Kidney glomerular epithelial cell (primary cell): Measurements from ENCODE around the gene HSD17B11.
"Not testable (repeated sequence)": the region's sequence is repeated elsewhere in the genome, so short reads cannot be mapped to it uniquely, and the experiment has no call there.

Experiments used
- DNase-seq: peaks from one replicate; lab custom pipeline; 2025; lab: John Stamatoyannopoulos, UW

HSD17B11 gene

DNA sequence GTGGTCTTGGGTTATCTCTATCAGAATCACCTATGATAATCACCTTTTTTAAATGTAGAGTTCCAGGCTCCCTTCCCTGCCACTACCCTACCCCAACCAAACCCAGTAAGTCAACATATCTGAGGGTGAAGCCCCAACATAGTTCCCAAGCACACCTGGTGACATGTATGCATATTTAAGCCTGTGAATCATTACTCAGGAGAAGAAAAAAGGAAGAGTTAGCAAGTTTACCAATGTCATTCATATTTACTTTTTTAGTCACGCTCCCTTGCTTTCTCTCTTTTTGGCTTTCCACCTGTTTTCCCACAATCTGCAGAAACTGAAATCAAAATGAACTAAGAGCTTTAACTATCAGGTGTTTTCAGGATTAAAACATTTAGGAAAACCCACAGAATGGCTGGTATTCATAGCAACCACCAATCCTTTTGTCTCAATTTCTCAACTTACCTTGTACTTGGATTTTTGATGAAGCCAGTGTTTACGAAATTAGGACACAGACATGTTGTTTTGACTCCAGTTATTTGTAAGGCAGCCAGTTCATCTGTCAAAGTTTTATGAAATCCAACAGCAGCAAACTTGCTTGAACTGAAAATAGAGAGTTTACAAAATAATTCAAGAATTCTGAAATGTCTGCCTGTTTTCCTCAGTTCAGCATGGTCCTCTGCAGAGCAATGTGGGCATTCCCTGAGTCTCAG is 34.0 kb downstream of the HSD17B11 start:
- no peak for DNase-seq

DNA sequence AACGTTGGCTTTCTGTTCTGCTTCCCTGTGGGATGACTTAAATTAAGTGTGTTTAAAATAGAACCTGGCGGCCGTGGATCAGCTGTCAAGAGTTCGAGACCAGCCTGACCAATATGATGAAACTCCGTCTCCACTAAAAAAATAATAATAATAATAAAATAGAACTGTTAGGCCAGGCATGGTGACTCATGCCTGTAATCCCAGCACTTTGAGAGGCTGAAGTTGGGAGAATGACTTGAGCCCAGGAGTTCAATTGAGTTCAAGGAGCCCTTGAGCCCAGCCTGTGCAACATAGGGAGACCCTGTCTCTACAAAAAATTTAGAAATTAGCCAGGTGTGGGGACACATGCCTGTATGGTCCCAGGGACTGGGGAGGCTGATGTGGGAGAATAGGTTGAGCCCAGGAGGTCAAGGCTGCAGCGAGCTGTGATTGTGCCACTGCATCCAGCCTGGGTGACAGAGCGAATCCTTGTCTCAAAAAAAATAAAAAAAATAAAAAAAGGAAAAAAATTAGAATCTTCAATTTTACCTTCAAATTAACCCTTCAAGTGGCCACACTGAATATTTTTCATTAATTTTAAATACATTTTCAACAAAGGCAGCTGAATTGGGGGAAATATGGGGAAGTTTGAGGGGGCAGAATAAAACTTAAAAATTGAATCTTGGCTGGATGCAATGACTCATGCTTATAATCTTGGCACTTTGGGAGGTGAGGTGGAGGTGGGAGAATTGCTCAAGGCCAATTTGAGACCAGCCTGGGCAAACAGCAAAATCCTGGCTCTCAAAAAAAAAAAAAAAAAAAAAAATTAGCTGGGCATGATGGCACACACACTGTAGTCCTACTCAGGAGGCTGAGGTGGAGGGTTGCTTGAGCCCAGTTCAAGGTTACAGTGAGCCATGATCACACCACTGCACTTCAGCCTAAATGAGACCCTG is 36.6 kb downstream of the HSD17B11 start:
- DNase-seq, result no peak

- no peak for DNase-seq
Observed at GRCh38 chr4:87353592-87353991, 37.4 kb downstream of the HSD17B11 start.

- DNase-seq, result no peak
Observed at GRCh38 chr4:87345139-87345538, 45.8 kb downstream of the HSD17B11 start.

DNA sequence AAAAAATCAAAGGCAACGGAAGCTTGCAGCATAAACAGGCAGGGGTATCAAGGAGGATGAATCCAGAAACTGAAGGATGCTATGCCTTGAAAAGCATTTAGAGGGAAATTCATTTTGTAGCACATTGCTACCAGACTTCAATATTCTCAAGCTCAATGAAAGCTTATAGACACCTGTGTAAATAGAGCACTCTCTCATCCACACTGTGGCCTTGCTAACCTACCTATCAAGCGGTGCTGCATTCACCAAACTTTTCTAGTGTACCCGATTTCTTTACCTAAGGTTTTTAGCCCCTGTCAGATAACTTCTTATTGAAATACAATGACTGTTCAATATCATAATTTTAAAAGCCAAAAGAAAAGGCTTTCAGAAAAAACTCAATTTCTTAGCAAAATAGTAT is 48.1 kb downstream of the HSD17B11 start:
- DNase-seq, result no peak

DNA sequence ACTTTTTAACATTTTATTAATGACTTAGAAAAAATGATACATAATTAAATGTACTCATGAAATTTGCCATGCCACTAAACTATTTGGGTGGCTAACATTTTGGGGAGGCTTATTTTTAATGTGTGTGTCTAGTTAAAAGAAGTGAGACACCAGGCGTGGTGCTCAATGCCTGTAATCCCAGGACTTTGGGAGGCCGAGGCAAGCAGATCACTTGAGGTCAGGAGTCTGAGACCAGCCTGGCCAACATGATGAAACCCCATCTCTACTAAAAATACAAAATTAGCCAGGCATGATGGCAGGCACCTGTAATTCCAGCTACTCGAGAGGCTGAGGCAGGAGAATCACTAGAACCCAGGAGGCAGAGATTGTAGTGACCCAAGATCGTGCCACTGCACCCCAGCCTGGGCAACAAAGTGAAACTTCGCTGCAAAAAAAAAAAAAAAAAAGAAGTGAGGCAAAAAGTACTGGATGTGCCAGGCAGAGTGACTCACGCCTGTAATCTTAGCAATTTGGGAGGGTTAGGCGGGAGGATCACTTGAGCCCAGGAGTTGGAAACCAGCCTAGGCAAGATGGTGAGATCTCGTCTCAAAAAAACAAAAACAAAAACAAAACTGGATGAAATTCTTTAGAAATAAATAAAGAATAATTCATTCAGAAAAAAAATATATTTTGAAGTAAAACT is 48.9 kb downstream of the HSD17B11 start:
- DNase-seq, result not testable (repeated sequence)

DNA sequence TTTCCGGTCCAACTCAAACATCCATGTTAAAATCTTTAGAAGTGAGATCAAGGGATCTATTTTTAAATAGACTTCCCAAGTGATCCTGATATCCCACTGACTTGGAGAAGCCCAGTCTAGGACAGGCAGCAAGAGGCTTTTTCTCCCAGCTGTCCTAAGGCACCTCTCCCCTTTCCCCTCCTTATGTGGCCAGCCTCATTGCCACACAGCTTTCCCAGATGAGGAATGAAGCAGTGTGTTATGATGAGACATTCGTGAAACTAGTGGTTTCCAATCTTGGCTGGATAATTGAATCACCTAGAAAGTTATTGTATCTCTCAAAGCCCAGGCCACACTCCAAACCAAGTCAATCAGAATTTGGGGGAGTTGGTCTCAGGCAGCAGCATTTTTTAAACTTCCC is 51.5 kb downstream of the HSD17B11 start:
- DNase-seq, result no peak

DNA sequence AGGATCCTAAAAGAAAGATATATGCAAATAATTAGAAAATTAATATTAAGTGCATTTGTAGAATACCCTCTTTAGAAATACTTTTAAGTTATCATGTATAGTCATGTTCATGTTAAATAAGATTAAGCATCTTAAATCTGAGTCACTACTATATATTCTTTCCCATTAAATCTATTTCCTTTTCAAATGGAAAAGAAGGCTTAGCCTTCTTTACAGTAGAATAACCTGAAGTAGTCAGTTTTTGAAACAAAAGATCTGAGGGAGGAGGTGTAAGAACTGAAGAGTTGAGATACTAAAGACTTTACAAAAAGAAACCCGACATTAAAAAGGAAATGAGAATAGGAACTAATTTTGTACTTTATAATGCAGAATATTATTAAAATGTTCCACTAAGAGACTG is 53.6 kb downstream of the HSD17B11 start:
- DNase-seq, result no peak

- no peak for DNase-seq
Observed at GRCh38 chr4:87333267-87333666, 57.7 kb downstream of the HSD17B11 start.

- no peak for DNase-seq
Observed at GRCh38 chr4:87330761-87331160, 60.2 kb downstream of the HSD17B11 start.

DNA sequence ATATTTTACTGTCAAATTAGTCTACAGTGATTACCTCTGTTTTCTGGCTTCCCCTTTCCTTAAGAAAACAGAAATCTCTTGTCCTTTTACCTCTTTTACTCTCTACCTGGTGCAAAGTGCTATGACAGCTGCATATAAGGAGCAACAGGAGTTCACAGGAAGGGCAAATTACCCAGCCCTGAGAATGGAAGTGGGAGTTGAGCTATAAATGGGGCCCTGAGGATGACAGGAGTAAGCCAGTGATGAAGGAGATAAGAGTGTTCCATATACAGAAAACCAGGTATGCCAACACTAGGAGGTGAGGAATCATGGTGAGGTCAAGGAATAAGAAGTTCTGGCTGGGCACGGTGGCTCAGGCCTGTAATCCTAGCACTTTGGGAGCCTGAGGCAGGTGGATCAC is 63.9 kb downstream of the HSD17B11 start:
- no peak for DNase-seq

- DNase-seq, result no peak
Observed at GRCh38 chr4:87326460-87326859, 64.5 kb downstream of the HSD17B11 start.

DNA sequence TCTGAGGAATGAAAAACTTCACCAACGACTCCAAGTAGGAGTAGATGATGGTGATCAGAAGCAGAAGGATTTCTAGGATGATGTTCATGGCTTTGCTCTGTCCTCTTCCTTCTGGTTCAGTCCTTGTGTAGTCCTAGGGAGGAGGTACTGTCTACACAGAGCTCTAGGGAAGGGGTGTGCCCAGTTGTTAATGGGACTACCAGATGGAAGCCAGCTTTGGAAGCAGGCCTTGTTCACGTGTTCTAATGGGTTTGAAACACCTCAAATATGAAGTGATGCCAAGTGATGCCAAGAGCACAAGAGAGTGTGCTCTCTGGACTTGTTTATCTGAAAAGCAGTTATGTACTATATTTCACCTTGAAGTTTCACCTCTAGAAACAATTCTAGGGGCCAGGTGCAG is 68.2 kb downstream of the HSD17B11 start, which contains the start of gene HSD17B13:
HSD17B13 (minus strand) TSS at position 129 of the 400 bp plus-strand sequence; CDS start at position 88, 41 bp downstream.
- no peak for DNase-seq

DNA sequence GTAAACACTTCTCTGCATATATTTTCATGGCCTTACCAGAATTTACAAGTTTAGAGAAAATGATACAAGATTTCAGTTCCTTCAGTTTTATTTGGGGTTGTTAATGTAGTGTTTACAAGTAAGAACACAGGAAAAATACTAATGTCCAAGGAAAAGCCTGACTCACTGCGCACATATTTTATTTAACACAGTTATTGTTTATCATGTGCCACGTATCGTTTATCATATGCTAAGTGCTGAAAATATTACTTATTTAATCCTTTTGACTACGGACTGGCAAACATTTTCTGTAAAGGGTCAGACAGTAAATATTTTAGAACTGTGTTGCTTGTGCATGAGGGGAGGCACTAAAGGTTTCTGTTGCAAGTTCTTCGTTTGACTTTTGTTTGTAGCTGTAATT is 69.1 kb downstream of the HSD17B11 start:
- no peak for DNase-seq

- no peak for DNase-seq
Observed at GRCh38 chr4:87317527-87317926, 73.5 kb downstream of the HSD17B11 start.

DNA sequence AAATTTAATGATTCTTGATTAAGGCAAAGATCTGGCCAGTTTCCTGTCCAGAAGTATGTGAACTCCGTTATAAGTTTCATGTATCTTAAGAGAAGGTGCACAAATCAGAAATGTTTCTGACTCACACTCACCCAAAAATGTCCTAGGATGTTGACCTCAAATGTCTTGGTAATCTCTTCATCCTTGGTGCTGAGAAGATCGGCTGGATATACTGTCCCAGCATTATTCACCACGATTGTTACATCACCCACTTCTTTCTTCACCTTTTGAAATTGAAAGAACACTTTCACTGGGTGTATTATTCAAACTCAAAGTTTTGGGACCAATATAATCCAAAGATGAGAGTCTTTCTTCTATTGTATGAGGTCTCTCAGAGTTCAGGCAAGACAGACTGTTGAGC is 74.0 kb downstream of the HSD17B11 start:
- no peak for DNase-seq

DNA sequence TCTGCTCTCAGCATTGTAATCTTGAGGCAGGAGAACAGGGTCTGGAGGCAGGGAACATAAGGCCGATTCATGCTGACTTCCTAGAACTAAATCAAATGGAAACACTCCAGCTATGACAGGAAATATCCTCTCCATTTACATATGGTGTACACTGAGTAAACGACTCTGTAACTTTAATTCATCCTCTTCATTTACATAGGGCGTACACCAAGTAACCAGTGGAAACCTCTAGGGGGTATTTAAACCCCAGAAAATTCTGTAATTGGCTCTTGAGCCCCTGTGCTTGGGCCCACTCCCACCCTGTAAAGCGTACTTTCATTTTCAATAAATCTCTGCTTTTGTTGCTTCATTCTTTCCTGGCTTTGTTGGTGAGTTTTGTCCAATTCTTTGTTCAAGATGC is 76.0 kb downstream of the HSD17B11 start:
- DNase-seq, result not testable (repeated sequence)

DNA sequence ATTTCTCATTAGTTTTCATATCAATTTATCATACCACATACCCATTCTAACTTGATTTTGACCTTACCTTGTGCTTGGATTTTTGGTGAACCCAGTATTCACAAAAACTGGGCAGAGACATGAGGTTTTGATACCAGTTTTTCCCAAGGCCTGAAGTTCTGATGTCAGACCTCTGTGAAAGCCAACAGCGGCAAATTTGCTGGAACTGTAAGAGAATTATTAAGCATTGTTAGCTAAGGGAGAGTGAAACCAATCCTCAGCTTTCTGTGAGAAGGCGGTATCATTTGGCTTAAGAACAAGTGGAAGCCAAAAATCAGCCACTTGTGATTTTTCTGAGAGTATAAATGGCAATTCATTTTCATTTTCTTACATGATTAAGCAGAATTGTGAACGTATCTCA is 77.2 kb downstream of the HSD17B11 start:
- no peak for DNase-seq

DNA sequence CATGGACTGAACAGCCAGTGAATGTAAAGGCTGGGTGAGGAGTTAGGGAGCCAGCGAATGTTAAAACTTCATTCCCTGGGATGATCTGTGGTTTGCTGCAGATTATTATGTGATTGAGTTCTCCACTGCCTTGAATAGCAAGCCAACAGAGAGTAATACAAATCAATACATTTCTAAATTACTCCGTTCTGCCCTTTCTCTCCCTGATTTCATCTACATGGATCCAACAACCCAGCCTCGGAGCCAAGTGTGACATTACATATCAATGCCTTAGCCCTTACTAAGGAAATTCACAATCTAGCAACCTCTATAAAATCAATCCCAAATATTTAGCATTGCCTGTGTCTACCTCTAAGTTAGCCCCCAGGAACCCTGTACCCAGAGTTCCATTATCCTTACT is 79.3 kb downstream of the HSD17B11 start:
- DNase-seq, result no peak

GRCh38 chr4:87310691-87311335 is 80.2 kb downstream of the HSD17B11 start:
- no peak for DNase-seq

- no peak for DNase-seq
Observed at GRCh38 chr4:87309625-87310024, 81.4 kb downstream of the HSD17B11 start.

DNA sequence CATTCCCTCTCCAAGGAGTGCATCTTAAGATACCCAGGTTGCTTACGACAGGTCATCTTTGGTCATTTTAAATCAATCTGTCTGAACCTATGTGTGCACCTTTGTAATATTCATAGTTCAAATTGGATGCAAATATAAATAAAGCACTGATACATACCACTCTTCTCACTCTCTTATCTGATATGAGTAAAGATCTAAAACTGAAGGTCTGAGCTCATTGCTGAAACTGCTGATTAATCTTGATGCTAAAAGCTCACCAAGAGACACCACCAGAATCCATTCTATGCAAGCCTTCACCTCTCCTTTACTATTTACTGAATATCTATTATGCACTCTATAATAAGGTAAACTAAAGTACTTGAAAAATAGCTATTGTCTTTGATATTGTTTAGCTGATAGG is 84.9 kb downstream of the HSD17B11 start:
- DNase-seq, result no peak
